Upper lobe of right lung (tissue), 1 donor: Measurements from ENCODE around the gene SARDH. TPM values are rescaled to one million over a fixed set of nuclear protein-coding genes. Genes with fewer than 3 reads are reported as not detected.

Experiments
- ATAC-seq: fragments of 200-7000 bp; cut with Tn5 transposase; one replicate; pipeline ENCODE4 v1.9.1; 2020; ENCODE audit warnings: mild to moderate bottlenecking, moderate library complexity
- DNase-seq: peaks from one replicate; pipeline ENCODE4 v3.0.0-alpha.2; 2020
- H3K27ac ChIP-seq: fragments of 200-600 bp; one replicate; pipeline ENCODE4 v1.8.0; 2022
- H3K27me3 ChIP-seq: fragments of 200-600 bp; one replicate; pipeline ENCODE4 v1.8.0; 2022; ENCODE audit warnings: mild to moderate bottlenecking
- H3K36me3 ChIP-seq: fragments of 200-600 bp; one replicate; pipeline ENCODE4 v1.8.0; 2022
- H3K4me1 ChIP-seq: fragments of 200-600 bp; one replicate; pipeline ENCODE4 v1.8.0; 2022
- H3K4me3 ChIP-seq: fragments of 200-600 bp; one replicate; pipeline ENCODE4 v1.8.0; 2022; ENCODE audit warnings: mild to moderate bottlenecking
- H3K9me3 ChIP-seq: fragments of 200-600 bp; one replicate; pipeline ENCODE4 v1.8.0; 2022
- intact Hi-C: fragments of 100-400 bp; cut with DNase I; formaldehyde crosslinking; loops from one replicate; pipeline ENCODE4 v1.11.0; 2022
- long read RNA-seq: library from polyadenylated mRNA; unstranded; transcript quantifications from one replicate; pipeline ENCODE4 v2.0.0, GENCODE V29; 2021
- total RNA-seq: library from RNA; stranded (reverse); fragmentation: NEBNext Ultra II Directional; extraction: Animal tissue kit (Norgen Biotek cat#: 25700); gene quantifications from one replicate; pipeline ENCODE4 v1.2.1, GENCODE V29; 2021
- TF ChIP-seq, protein P1 (sequence below): fragments of 200-600 bp; IDR thresholded peaks from one replicate; pipeline ENCODE4 v1.8.0; 2022; ENCODE audit warnings: antibody characterized with exemption
- donor health status: DM: no; HTN: yes; CAD: no; lungs with severe emphysema.

Gene SARDH, protein sequence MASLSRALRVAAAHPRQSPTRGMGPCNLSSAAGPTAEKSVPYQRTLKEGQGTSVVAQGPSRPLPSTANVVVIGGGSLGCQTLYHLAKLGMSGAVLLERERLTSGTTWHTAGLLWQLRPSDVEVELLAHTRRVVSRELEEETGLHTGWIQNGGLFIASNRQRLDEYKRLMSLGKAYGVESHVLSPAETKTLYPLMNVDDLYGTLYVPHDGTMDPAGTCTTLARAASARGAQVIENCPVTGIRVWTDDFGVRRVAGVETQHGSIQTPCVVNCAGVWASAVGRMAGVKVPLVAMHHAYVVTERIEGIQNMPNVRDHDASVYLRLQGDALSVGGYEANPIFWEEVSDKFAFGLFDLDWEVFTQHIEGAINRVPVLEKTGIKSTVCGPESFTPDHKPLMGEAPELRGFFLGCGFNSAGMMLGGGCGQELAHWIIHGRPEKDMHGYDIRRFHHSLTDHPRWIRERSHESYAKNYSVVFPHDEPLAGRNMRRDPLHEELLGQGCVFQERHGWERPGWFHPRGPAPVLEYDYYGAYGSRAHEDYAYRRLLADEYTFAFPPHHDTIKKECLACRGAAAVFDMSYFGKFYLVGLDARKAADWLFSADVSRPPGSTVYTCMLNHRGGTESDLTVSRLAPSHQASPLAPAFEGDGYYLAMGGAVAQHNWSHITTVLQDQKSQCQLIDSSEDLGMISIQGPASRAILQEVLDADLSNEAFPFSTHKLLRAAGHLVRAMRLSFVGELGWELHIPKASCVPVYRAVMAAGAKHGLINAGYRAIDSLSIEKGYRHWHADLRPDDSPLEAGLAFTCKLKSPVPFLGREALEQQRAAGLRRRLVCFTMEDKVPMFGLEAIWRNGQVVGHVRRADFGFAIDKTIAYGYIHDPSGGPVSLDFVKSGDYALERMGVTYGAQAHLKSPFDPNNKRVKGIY
- total RNA-seq = 6.8 TPM
- long read RNA-seq, transcript SARDH-207 (21 exons, 3,216 nt) = major isoform, 9 of 15 reads
- long read RNA-seq, partial matches to known transcripts = 4 of 15 reads
- long read RNA-seq, other reads (novel, unspliced or antisense) = 2 of 15 reads

DNA sequence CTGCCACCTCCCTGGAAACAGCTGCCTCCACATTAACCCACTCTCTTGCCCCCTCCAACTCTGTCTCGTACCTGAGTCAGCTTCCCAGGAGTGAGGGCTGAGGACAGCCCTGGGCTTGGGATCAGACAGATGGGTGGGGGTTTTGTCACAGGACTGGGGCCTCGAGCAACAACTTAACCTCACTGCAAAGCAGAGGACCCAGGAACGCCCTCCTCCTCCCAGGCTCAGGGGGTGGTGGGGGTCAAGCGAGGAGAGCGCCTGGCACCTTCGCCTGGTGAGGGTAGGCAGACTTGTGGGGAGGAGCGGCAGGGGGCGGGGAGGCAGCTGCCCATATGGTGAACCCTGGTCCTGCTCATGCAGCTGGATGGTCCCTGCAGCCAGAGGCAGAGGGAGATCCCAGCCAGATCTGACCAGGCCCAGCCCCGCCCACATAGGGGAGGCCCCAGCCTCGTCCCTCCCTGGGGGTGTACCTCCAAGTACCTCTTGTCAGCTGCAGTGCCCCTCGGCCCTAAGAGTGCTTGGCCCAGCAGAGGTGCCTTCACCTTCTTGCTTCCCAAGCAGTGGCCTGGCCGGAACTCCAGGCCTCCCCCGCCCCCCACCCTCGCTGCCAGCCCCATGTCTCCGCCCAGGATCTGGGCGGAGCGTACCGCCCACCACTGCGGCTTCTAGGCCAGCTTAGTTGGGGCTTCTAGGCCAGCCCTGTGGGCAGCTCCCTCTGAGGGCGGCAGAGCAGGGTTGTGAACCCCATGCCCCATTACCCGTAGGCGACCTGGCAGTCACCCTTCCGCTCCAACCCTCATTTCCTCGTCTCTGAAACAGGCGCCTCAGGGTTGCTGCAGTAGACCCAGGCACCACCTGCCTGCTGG, at the start of gene SARDH:
TSS of gene SARDH (minus strand) at position 579 of the 866 bp plus-strand sequence. CDS start 4,179 bp downstream, outside the sequence.
- TF ChIP-seq, protein P1, sequence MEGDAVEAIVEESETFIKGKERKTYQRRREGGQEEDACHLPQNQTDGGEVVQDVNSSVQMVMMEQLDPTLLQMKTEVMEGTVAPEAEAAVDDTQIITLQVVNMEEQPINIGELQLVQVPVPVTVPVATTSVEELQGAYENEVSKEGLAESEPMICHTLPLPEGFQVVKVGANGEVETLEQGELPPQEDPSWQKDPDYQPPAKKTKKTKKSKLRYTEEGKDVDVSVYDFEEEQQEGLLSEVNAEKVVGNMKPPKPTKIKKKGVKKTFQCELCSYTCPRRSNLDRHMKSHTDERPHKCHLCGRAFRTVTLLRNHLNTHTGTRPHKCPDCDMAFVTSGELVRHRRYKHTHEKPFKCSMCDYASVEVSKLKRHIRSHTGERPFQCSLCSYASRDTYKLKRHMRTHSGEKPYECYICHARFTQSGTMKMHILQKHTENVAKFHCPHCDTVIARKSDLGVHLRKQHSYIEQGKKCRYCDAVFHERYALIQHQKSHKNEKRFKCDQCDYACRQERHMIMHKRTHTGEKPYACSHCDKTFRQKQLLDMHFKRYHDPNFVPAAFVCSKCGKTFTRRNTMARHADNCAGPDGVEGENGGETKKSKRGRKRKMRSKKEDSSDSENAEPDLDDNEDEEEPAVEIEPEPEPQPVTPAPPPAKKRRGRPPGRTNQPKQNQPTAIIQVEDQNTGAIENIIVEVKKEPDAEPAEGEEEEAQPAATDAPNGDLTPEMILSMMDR = no peak
- H3K36me3 ChIP-seq = no peaks in the 10 kb centered on the region
- H3K27ac ChIP-seq = no peak within 1 kb of the TSS
- H3K27me3 ChIP-seq = no peaks in the 10 kb centered on the region
- H3K4me1 ChIP-seq = peaks cover 13% of the 10 kb centered on the region
- intact Hi-C loops = no loop called here
- DNase-seq = peak; percentile 79
- ATAC-seq = peak; percentile 79
- H3K4me3 ChIP-seq = peak within 1 kb of the TSS; percentile 46
- no peaks in the 10 kb centered on the region for H3K9me3 ChIP-seq

DNA sequence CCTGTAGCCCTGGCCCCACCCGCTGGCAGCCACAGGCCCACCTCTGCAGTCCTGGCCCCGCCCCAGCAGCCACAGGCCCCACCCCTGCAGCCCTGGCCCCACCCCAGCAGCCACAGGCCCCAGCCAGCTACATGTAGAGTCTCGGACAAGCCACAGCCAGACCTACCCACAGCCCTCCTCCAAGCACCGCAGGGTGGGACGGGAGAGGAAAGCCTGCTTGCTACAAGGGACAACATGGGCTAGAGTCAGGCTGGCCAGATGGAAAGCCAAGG, 49.5 kb upstream of the SARDH start:
- Histone ChIP-seq H3K36me3 (peaks cover 22% of the 10 kb centered on the region), H3K27me3 (no peaks in the 10 kb centered on the region), H3K4me1 (peaks cover 14% of the 10 kb centered on the region), H3K27ac (no peak overlapping the region), H3K9me3 (no peaks in the 10 kb centered on the region), H3K4me3 (no peak overlapping the region)
- intact Hi-C loops = no loop called here
- no peak for DNase-seq
- ATAC-seq = peak; percentile 61
- TF ChIP-seq, protein P1 = no peak

DNA sequence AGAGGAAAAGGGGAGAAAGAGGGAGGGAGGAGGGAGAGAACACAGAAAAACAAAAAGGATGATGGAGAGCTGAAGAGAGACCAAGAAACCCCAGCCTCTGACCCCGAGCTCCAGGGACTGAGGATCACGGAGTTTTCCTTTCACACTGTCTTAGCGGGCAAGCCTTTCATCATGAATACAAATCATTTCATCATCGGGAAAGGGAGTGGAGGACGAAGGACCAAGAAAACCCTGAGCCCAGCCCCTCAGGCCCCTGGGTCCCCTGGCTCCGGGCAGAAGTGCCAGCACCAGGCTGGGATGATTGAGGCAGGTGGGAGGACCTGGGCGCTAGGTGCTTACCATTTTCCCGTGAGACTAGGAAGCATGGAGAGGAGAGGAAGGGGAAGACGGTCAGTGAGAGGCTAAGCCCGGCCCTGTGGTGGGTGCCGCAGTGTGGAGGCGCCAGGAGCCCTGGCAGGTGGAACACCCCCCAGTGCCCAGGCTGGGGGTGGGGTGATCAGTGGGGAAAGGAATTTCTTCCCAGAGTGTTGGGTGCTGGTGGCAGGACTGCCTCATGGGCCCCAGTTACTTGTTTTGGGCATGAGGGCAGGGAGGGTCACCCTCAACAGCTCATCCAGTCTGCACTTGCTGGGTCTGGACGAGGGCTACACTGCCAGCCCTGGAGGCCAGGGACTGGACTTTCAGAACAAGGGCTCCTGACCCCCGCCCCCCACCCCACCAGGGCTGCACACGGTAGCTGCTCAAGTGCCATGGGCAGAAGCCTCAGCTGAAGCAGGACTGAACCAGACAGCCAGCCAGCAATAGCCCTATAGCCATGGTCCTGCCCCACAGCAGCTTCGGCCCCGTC, 49.0 kb upstream of the SARDH start:
- TF ChIP-seq, protein P1 = no peak
- intact Hi-C loops = no loop called here

DNA sequence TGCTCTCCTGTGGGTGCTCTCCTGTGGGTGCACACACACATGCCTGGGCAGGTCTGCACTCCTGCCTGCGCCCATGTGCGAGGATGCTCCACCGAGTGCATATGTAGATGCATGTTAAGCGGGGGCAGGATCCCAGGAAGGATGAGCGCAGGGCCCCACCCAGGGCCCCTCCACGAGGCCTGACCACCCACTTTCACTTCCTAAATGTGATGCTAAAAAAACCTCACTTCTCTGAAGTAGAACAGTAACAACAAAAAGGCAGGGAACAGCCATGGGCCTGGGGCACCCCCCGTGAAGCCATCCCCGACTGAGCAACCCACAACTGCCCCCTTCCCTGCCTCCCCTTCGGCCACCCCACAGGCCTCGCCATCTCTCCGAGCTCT, 48.2 kb upstream of the SARDH start:
- TF ChIP-seq, protein P1 = no peak
- H3K27ac ChIP-seq = no peak overlapping the region
- DNase-seq = no peak
- ATAC-seq = peak; percentile 6
- H3K4me1 ChIP-seq = peaks cover 13% of the 10 kb centered on the region
- H3K4me3 ChIP-seq = no peak overlapping the region
- intact Hi-C loops = no loop called here
- H3K36me3 ChIP-seq = peaks cover 22% of the 10 kb centered on the region
- H3K27me3 ChIP-seq = no peaks in the 10 kb centered on the region
- no peaks in the 10 kb centered on the region for H3K9me3 ChIP-seq

More for the DNA sequence above, 49.0 kb upstream of the SARDH start:
- Histone ChIP-seq H3K4me3 (no peak overlapping the region), H3K4me1 (peaks cover 13% of the 10 kb centered on the region), H3K9me3 (no peaks in the 10 kb centered on the region), H3K36me3 (peaks cover 22% of the 10 kb centered on the region), H3K27ac (no peak overlapping the region), H3K27me3 (no peaks in the 10 kb centered on the region)
- DNase-seq (no peak), ATAC-seq (no peak)
